GM21529 (cell line): Measurements from ENCODE around the gene F11R.
"Not testable (repeated sequence)": the region's sequence is repeated elsewhere in the genome, so short reads cannot be mapped to it uniquely, and the experiment has no call there.

Experiments used
- ATAC-seq: cut with Tn5 transposase; IDR thresholded peaks from one replicate; pipeline ENCODE4 v1.9.1; 2021; ENCODE audit not compliant: unreplicated experiment

The F11R gene

GRCh38 chr1:161044908-161045735 is 24.2 kb upstream of the F11R start:
- peak; percentile 37 for ATAC-seq

- ATAC-seq = no peak
Measured at GRCh38 chr1:161044535-161044907, 23.6 kb upstream of the F11R start.

GRCh38 chr1:161039546-161039945 is 18.6 kb upstream of the F11R start:
- no peak for ATAC-seq

GRCh38 chr1:161039154-161039545 is 18.2 kb upstream of the F11R start:
- ATAC-seq = no peak

GRCh38 chr1:161038523-161039153 is 17.7 kb upstream of the F11R start, which contains the start of gene TSTD1:
TSS of gene TSTD1 (minus strand) at chr1:161038964. CDS start at chr1:161038889, 75 bp downstream.
- peak; percentile 89 for ATAC-seq

- ATAC-seq = no peak
Measured at GRCh38 chr1:161037661-161038522, 16.9 kb upstream of the F11R start.

GRCh38 chr1:161033751-161034150 is 12.8 kb upstream of the F11R start:
- ATAC-seq = no peak

GRCh38 chr1:161032409-161032808 is 11.5 kb upstream of the F11R start:
- no peak for ATAC-seq

- ATAC-seq = no peak
Measured at GRCh38 chr1:161031874-161032273, 10.9 kb upstream of the F11R start.

GRCh38 chr1:161029466-161029865 is 8.5 kb upstream of the F11R start:
- ATAC-seq = not testable (repeated sequence)

GRCh38 chr1:161026954-161027353 is 6.0 kb upstream of the F11R start:
- ATAC-seq = not testable (repeated sequence)

GRCh38 chr1:161022432-161022831 is 1.5 kb upstream of the F11R start:
- ATAC-seq = not testable (repeated sequence)

GRCh38 chr1:161021970-161022353 is 1.0 kb upstream of the F11R start:
- ATAC-seq = no peak

- peak; percentile 90 for ATAC-seq
Measured at GRCh38 chr1:161021165-161021969, 415 bp upstream of the F11R start.

GRCh38 chr1:161019751-161020495 is 1.0 kb downstream of the F11R start:
- ATAC-seq = no peak

GRCh38 chr1:161019111-161019660 is 1.8 kb downstream of the F11R start:
- ATAC-seq = not testable (repeated sequence)

- ATAC-seq = no peak
Measured at GRCh38 chr1:161018631-161018930, 2.4 kb downstream of the F11R start.

- ATAC-seq = no peak
Measured at GRCh38 chr1:161017756-161018630, 3.0 kb downstream of the F11R start.

GRCh38 chr1:161017181-161017580 is 3.8 kb downstream of the F11R start:
- ATAC-seq = not testable (repeated sequence)
